Osteoblast (primary cell): ENCODE results near the gene ERH. TPM values are rescaled to one million over a fixed set of nuclear protein-coding genes. Genes with fewer than 3 reads are reported as not detected.

Source experiments
- DNase-seq: peaks from one replicate; pipeline ENCODE4 v3.0.0; 2011; ENCODE audit warnings: low spot score, mixed read lengths; ENCODE audit not compliant: insufficient read length; ENCODE audit errors: missing footprints
- H2AFZ ChIP-seq: 2 replicates; pipeline ENCODE4 v1.6.0; 2011; ENCODE audit warnings: mild to moderate bottlenecking, low read length
- H3K27ac ChIP-seq: 2 replicates; pipeline ENCODE4 v1.5.1; 2011; ENCODE audit warnings: mild to moderate bottlenecking, low read depth, low read length, moderate library complexity
- H3K27me3 ChIP-seq: 2 replicates; pipeline ENCODE4 v1.6.0; 2012; ENCODE audit warnings: mild to moderate bottlenecking, control low read depth, inconsistent platforms, low read length, moderate library complexity; ENCODE audit not compliant: insufficient read depth
- H3K36me3 ChIP-seq: 2 replicates; pipeline ENCODE4 v1.5.1; 2011; ENCODE audit warnings: mild to moderate bottlenecking, low read length, control low read depth, moderate library complexity; ENCODE audit not compliant: insufficient read depth
- H3K4me1 ChIP-seq: 2 replicates; pipeline ENCODE4 v1.5.1; 2011; ENCODE audit warnings: mild to moderate bottlenecking, low read length, control low read depth, moderate library complexity; ENCODE audit not compliant: insufficient read depth
- H3K4me2 ChIP-seq: 2 replicates; pipeline ENCODE4 v1.6.0; 2011; ENCODE audit warnings: mild to moderate bottlenecking, low read length; ENCODE audit not compliant: insufficient read depth
- H3K4me3 ChIP-seq: fragments of 200-600 bp; sonication (generic); 3 replicates; pipeline ENCODE4 v1.5.1; 2012; ENCODE audit warnings: mild to moderate bottlenecking, low read length, inconsistent platforms; ENCODE audit not compliant: insufficient read depth
- H3K79me2 ChIP-seq: 2 replicates; pipeline ENCODE4 v1.6.0; 2012; ENCODE audit warnings: mild to moderate bottlenecking, low read length, control low read depth, inconsistent platforms; ENCODE audit not compliant: insufficient read depth
- H3K9me3 ChIP-seq: 2 replicates; pipeline ENCODE4 v1.5.1; 2011; ENCODE audit warnings: low read depth, low read length, control low read depth
- H4K20me1 ChIP-seq: 2 replicates; pipeline ENCODE4 v1.6.0; 2012; ENCODE audit warnings: mild to moderate bottlenecking, low read length, control low read depth; ENCODE audit not compliant: insufficient read depth
- CTCF ChIP-seq: IDR thresholded peaks from 2 replicates; pipeline ENCODE4 v1.5.1; 2011; ENCODE audit warnings: mild to moderate bottlenecking, low read depth, low read length, moderate library complexity; ENCODE audit errors: extremely low read depth
- total RNA-seq: library from RNA; depleted of rRNA; stranded (reverse); fragments of >200 nt; gene quantifications from 2 replicates; pipeline ENCODE4 v1.2.3, GENCODE V29; 2012

Gene ERH
- total RNA-seq, 1 donor = 75.3 TPM

GRCh38 chr14:69334576-69334975 lies 63.5 kb downstream of the ERH start:
- Histone ChIP-seq H3K27ac (no peak overlapping the region), H3K4me3 (no peak overlapping the region), H3K36me3 (no peaks in the 10 kb centered on the region), H3K4me1 (no peaks in the 10 kb centered on the region), H2AFZ (no peak overlapping the region), H4K20me1 (no peaks in the 10 kb centered on the region), H3K9me3 (no peaks in the 10 kb centered on the region), H3K4me2 (no peak overlapping the region), H3K27me3 (peaks cover 11% of the 10 kb centered on the region), H3K79me2 (no peaks in the 10 kb centered on the region)
- DNase-seq = peak; percentile 43
- TF ChIP-seq CTCF = no peak

GRCh38 chr14:69333791-69334337 lies 64.2 kb downstream of the ERH start:
- Histone ChIP-seq H3K4me2 (no peak overlapping the region), H3K79me2 (no peaks in the 10 kb centered on the region)

GRCh38 chr14:69332782-69333395 lies 65.2 kb downstream of the ERH start:
- no peaks in the 10 kb centered on the region for H3K79me2 ChIP-seq
- H3K4me2 ChIP-seq = no peak overlapping the region
- H2AFZ ChIP-seq = no peak overlapping the region
- no peak overlapping the region for H3K4me3 ChIP-seq
- no peaks in the 10 kb centered on the region for H3K4me1 ChIP-seq
- no peaks in the 10 kb centered on the region for H3K36me3 ChIP-seq
- DNase-seq = peak; percentile 17
- H4K20me1 ChIP-seq = no peaks in the 10 kb centered on the region
- TF ChIP-seq CTCF = no peak
- no peak overlapping the region for H3K27ac ChIP-seq
- H3K27me3 ChIP-seq = peaks cover 4% of the 10 kb centered on the region
- H3K9me3 ChIP-seq = no peaks in the 10 kb centered on the region

More at GRCh38 chr14:69333791-69334337, 64.2 kb downstream of the ERH start:
- Histone ChIP-seq H3K27ac (no peak overlapping the region), H3K9me3 (no peaks in the 10 kb centered on the region), H2AFZ (no peak overlapping the region), H3K4me3 (no peak overlapping the region), H4K20me1 (no peaks in the 10 kb centered on the region), H3K36me3 (no peaks in the 10 kb centered on the region), H3K4me1 (no peaks in the 10 kb centered on the region), H3K27me3 (peaks cover 11% of the 10 kb centered on the region)
- DNase-seq = peak; percentile 41
- no peak for TF ChIP-seq CTCF

- no peaks in the 10 kb centered on the region for H3K79me2 ChIP-seq
- no peak overlapping the region for H3K27ac ChIP-seq
- TF ChIP-seq CTCF = no peak
- H2AFZ ChIP-seq = no peak overlapping the region
- DNase-seq = peak; percentile 68
- H4K20me1 ChIP-seq = no peaks in the 10 kb centered on the region
- H3K27me3 ChIP-seq = peaks cover 4% of the 10 kb centered on the region
- H3K4me1 ChIP-seq = no peaks in the 10 kb centered on the region
- no peak overlapping the region for H3K4me2 ChIP-seq
- H3K36me3 ChIP-seq = no peaks in the 10 kb centered on the region
- no peaks in the 10 kb centered on the region for H3K9me3 ChIP-seq
- H3K4me3 ChIP-seq = no peak overlapping the region
Observed at GRCh38 chr14:69331206-69331605, 66.9 kb downstream of the ERH start.

Other genes starting within 250 kb of the ERH start
- 38.7 and 41.3 TPM in 2 replicates for gene DCAF5, start 245.2 kb downstream of the ERH start, total RNA-seq
- gene EXD2, start 206.8 kb downstream of the ERH start, total RNA-seq = 18.9 and 19.9 TPM in 2 replicates
- 4.0 and 4.1 TPM in 2 replicates for gene GALNT16, start 138.1 kb downstream of the ERH start, total RNA-seq
- 131 and 163 TPM in 2 replicates for gene SLC39A9, start 393 bp upstream of the ERH start, total RNA-seq
- under 0.01 TPM in 2 replicates for gene PLEKHD1, start 86.4 kb upstream of the ERH start, total RNA-seq
- gene CCDC177, start 176.6 kb upstream of the ERH start, total RNA-seq = not detected in 2 replicates
- 17.1 and 17.7 TPM in 2 replicates for gene SUSD6, start 213.3 kb upstream of the ERH start, total RNA-seq